Chondrocyte (in vitro differentiated cells): Measurements from ENCODE around the gene TIMM13. TPM values are rescaled to one million over a fixed set of nuclear protein-coding genes. Genes with fewer than 3 reads are reported as not detected.
"Not testable (repeated sequence)": the region's sequence is repeated elsewhere in the genome, so short reads cannot be mapped to it uniquely, and the experiment has no call there.

Experiments used
- DNase-seq: peaks from one replicate; pipeline ENCODE4 v3.0.0; 2021; ENCODE audit warnings: mixed read lengths, low spot score
- H3K27ac Mint-ChIP-seq: one replicate; pipeline ENCODE4 v1.8.0; 2021; ENCODE audit warnings: mild to moderate bottlenecking, moderate library complexity, mixed read lengths; ENCODE audit not compliant: unreplicated experiment
- H3K27me3 Mint-ChIP-seq: 2 replicates; pipeline ENCODE4 v1.8.0; 2021; ENCODE audit warnings: low read depth, mixed read lengths
- H3K36me3 Mint-ChIP-seq: 2 replicates; pipeline ENCODE4 v1.8.0; 2021; ENCODE audit warnings: low read depth, mixed read lengths
- H3K4me1 Mint-ChIP-seq: 2 replicates; pipeline ENCODE4 v1.8.0; 2021; ENCODE audit warnings: low read depth, mild to moderate bottlenecking, mixed read lengths
- H3K4me3 Mint-ChIP-seq: one replicate; pipeline ENCODE4 v1.8.0; 2021; ENCODE audit warnings: mild to moderate bottlenecking, moderate library complexity, mixed read lengths; ENCODE audit not compliant: unreplicated experiment
- H3K9me3 Mint-ChIP-seq: 2 replicates; pipeline ENCODE4 v1.8.0; 2021; ENCODE audit warnings: low read depth, mixed read lengths
- total RNA-seq: library from RNA; stranded (reverse); gene quantifications from 3 replicates; pipeline ENCODE4 v1.2.1, GENCODE V29; 2021
- TF ChIP-seq, protein P1 (sequence below): fragments of 200-600 bp; sonication (generic); IDR thresholded peaks from 2 replicates; pipeline ENCODE4 v1.5.0; 2021; ENCODE audit warnings: antibody characterized with exemption, mild to moderate bottlenecking, moderate library complexity

TIMM13 gene
- total RNA-seq, 1 donor from 2014 or later: 74.6 TPM

DNA sequence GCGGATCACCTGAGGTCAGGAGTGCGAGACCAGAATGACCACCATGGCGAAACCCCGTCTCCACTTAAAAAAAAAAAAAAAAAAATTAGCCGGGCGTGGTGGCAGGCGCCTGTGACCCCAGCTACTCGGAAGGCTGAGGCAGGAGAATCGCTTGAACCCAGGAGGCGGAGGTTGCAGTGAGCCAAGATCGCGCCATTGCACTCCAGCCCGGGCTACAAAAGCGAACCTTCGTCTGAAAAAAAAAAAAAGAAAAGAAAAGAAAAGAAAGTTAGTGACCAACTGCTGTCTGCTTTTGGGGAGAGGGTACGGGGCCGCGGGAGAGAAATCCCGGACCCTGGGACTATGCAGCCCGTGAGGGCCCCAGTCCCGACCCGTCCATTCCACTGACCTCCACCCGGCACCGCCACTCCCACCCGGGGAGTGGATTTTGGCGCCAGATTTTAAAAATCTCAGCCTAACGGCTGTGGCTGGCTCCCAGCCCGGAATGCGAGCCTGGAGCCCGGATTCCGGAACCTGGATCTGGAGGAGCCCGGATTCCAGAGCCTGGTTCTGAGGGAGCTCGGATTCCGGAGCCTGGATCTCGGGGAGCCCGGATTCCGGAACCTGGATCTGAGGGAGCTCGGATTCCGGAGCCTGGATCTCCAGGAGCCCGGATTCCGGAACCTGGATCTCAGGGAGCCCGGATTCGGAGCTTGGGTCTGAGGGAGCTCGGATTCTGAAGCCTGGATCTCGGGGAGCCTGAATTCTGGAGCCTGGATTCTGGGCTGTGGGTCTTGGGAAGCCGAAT lies 35.4 kb upstream of the TIMM13 start:
- DNase-seq: peak; percentile 93
- peaks cover 17% of the 10 kb centered on the region for H3K4me1 Mint-ChIP-seq
- H3K27ac Mint-ChIP-seq: peak overlapping the region; percentile 69
- H3K9me3 Mint-ChIP-seq: no peaks in the 10 kb centered on the region
- TF ChIP-seq, protein P1, sequence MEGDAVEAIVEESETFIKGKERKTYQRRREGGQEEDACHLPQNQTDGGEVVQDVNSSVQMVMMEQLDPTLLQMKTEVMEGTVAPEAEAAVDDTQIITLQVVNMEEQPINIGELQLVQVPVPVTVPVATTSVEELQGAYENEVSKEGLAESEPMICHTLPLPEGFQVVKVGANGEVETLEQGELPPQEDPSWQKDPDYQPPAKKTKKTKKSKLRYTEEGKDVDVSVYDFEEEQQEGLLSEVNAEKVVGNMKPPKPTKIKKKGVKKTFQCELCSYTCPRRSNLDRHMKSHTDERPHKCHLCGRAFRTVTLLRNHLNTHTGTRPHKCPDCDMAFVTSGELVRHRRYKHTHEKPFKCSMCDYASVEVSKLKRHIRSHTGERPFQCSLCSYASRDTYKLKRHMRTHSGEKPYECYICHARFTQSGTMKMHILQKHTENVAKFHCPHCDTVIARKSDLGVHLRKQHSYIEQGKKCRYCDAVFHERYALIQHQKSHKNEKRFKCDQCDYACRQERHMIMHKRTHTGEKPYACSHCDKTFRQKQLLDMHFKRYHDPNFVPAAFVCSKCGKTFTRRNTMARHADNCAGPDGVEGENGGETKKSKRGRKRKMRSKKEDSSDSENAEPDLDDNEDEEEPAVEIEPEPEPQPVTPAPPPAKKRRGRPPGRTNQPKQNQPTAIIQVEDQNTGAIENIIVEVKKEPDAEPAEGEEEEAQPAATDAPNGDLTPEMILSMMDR: no peak
- H3K27me3 Mint-ChIP-seq: no peaks in the 10 kb centered on the region
- H3K36me3 Mint-ChIP-seq: no peaks in the 10 kb centered on the region
- H3K4me3 Mint-ChIP-seq: peak overlapping the region; percentile 77

DNA sequence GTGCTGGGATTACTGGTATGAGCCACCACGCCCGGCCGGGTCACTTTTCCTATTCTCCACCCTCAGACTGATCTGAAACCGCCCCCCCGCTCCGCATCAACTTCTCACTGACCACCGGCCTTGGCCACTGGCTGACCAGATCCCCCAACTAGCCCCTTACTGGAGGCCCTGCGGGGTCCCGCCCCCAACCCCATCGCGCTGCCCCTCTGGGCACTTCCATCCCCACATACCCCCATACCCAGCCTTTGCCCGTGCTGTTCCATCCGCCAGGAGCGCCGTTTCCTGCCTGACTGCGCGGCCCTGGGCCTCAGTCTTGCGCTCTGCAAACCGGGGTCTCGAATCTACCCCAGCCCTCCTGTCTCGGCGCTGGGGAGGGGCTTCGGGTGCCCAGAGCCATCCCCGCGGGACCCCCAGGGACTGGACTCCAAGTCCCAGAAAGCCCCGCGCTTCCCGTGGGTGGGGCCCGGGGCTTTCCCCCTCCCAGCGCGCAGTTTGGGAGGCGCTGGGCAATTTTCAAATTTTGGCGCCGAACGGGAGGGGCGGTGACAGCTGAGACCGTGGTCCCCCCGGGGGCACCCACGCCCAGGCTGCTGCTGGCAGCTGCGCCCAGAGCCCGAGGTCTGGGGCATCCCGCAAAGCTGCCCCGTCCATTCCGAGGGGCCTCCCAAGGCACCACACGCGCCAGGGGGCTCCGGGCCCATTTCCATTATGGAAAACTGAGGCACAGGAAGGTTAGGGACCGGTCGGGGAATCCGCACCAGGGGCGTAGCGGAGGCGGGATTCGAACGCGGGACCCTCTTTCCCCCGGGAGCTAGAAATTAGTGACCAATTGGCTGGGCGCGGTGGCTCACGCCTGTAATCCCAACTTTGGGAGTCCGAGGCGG lies 34.6 kb upstream of the TIMM13 start:
- TF ChIP-seq, protein P1: peak; percentile 44
- H3K9me3 Mint-ChIP-seq: no peaks in the 10 kb centered on the region
- H3K4me1 Mint-ChIP-seq: peaks cover 22% of the 10 kb centered on the region
- H3K36me3 Mint-ChIP-seq: no peaks in the 10 kb centered on the region
- no peaks in the 10 kb centered on the region for H3K27me3 Mint-ChIP-seq
- H3K4me3 Mint-ChIP-seq: peak overlapping the region; percentile 77
- H3K27ac Mint-ChIP-seq: peak overlapping the region; percentile 59
- DNase-seq: no peak

DNA sequence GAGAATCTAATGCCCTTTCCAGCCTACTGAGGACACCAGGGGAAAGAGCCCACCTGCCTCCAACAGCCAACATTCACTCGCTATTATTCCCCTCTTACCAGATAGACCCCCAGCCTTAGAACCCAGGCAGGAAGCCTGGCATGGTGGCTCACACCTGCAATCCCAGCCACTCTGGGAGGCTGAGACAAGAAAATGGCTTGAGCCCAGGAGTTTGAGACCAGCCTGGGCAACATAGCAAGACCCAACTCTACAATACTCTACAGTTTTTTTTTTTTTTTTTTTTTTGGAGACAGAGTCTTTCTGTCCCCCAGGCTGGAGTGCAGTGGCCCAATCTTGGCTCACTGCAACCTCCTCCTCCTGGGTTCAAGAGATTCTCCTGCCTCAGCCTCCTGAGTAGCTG lies 32.9 kb upstream of the TIMM13 start:
- Mint-ChIP-seq H3K4me3 (no peak overlapping the region), H3K4me1 (peaks cover 26% of the 10 kb centered on the region), H3K27me3 (no peaks in the 10 kb centered on the region), H3K27ac (no peak overlapping the region), H3K36me3 (no peaks in the 10 kb centered on the region), H3K9me3 (no peaks in the 10 kb centered on the region)
- TF ChIP-seq, protein P1: no peak
- DNase-seq: no peak

DNA sequence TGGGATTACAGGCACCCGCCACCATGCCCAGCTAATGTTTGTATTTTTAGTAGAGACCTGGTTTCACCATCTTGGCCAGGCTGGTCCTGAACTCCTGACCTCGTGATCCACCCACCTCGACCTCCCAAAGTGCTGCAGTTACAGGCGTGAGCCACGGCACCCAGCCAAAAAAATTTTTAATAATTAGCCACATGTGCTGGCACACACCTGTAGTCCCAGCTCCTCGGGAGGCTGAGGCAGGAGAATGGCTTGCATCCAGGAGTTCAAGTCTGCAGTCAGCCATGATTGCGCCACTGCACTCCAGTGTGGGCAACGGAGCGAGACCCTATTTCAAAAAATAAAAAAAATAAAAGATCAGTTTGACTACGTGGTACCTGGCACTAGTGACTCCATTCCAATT lies 31.4 kb upstream of the TIMM13 start:
- peaks cover 30% of the 10 kb centered on the region for H3K4me1 Mint-ChIP-seq
- H3K27me3 Mint-ChIP-seq, H3K4me3 Mint-ChIP-seq, H3K27ac Mint-ChIP-seq, H3K9me3 Mint-ChIP-seq, DNase-seq, H3K36me3 Mint-ChIP-seq: not testable (repeated sequence)

DNA sequence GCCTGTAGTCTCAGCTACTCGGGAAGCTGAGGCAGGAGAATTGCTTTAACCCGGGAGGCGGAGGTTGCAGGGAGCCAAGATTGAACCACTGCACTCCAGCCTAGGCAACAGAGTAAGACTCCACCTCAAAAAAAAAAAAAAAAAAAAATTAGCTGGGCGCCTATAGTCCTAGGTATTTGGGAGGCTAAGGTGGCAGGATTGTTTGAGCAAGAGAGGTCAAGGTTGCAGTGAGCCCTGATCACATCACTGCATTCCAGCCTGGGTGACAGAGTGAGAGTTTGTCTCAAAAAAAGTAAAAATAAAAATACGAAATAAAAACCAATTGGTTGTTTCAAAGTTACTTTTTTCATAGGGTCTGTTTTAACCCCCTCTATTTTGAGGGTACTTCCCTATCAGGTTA lies 30.7 kb upstream of the TIMM13 start:
- Mint-ChIP-seq H3K9me3 (no peaks in the 10 kb centered on the region), H3K4me3 (no peak overlapping the region), H3K36me3 (no peaks in the 10 kb centered on the region), H3K27ac (peak overlapping the region; percentile 12), H3K27me3 (no peaks in the 10 kb centered on the region), H3K4me1 (peaks cover 30% of the 10 kb centered on the region)
- TF ChIP-seq, protein P1: no peak
- no peak for DNase-seq
